GM13976 (cell line): ENCODE measurements around the gene FCAMR.
A peak's percentile ranks its signal among the peaks of the same experiment; 100 is the strongest.

Experiments used
- DNase-seq: peaks from one replicate; pipeline ENCODE4 v3.0.0; 2012; ENCODE audit warnings: low spot score
- CTCF ChIP-seq: IDR thresholded peaks from 2 replicates; pipeline ENCODE4 v1.5.1; 2012; ENCODE audit warnings: borderline replicate concordance, mild to moderate bottlenecking; ENCODE audit not compliant: insufficient read depth; ENCODE audit errors: extremely low read depth, missing control alignments, control extremely low read depth
- in situ Hi-C: fragments of 300-500 bp; cut with MboI; formaldehyde crosslinking; loops from one replicate; pipeline ENCODE4 v1.12.0; 2022; ENCODE audit warnings: low sequenced_read_pairs, mixed read lengths, inconsistent platforms; ENCODE audit not compliant: unreplicated experiment

FCAMR gene

DNA sequence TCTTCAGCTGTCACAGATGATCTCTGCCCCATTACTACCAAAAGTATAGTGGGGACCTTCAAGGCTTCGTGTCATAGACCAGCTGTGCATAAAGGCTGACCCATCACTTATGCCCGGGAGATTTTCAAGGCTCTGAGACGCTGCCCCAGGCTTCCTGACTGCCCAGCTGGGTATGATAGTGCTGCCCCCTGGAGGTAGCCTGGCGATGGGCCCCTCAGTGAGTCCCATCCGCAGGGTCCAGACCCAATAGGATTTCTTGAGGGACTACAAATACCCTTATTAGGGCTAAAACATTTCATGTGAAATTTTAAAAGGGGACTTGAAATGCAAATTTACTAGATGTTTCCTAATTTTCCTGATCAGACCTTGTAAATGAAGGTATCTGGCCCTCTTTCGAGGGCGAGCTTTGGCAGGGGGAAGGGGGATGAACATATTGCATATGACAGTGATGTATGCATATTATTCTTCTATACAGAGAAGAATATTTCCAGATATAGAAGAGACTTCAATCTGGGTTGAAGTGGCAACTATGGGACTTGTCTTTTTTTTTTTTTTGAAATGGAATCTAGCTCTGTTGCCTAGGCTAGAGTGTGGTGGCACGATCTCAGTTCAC is 36.8 kb downstream of the FCAMR start:
- DNase-seq, result peak; percentile 80
- TF ChIP-seq CTCF, result peak; percentile 81
- in situ Hi-C loops, result no loop called here

DNA sequence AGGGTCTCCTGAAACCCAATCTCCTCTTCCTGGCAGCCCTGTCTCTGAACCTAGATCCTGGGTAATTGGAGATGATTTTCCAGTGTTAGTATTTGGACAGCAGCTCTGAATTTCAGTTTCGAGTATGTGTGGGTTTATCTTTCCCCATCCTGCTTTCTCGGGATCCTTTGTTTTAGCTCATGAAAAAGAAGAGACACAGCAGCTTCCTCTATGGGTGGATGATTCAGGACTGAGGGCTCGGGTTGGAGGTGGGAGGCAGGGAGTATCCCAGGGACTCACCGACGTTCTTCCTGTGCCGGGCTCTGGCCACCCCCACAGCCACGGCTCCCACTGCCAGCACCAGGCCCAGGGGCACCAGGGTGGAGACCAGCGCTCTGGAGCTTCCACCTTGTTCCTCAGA is 38.1 kb downstream of the FCAMR start:
- in situ Hi-C loops, result no loop called here
- DNase-seq, result no peak
- TF ChIP-seq CTCF, result no peak

DNA sequence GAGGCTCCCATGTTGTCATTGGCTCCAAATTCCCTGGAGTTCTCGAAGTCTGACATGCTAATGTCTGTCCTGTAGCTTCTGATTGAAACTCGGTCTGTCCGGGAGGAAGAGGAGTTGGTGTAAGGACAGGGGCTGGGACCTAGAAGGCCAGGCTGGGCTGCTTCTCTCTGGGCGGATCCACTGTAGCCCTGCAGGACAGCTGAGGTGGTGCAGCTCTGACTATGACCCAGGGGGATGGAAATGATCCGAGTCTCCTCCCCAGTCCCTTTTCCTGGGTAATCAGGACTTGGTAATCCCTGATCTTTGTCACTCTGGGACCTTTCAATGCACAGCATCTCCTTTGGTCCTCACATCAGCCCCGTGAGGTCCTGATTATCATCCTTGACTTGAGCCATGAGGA is 38.6 kb downstream of the FCAMR start:
- peak; percentile 62 for DNase-seq
- in situ Hi-C loops, result no loop called here
- no peak for TF ChIP-seq CTCF

GRCh38 chr1:206930210-206930798 is 40.0 kb downstream of the FCAMR start:
- no peak for TF ChIP-seq CTCF
- in situ Hi-C loops, result no loop called here
- peak; percentile 84 for DNase-seq

DNA sequence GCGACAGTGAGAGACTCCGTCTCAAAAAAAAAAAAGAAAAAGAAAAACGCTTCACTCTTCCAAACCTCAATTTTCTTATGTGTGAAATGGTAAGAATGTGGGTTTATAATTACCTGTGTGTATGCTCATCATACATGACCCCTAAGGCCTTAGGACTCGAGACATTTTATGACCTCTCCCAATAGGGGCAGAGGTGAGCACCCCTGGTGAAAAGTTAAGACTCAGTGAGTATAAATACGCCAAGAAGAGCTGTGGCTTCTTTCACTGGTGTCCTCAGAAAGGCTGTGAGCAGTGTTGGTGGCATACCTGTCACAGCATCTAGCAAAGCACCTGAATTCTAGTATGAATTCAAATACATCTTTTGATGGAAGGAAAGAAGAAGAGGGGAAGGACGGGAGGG is 40.7 kb downstream of the FCAMR start:
- no peak for TF ChIP-seq CTCF
- DNase-seq, result no peak
- in situ Hi-C loops, result no loop called here

GRCh38 chr1:206926286-206926685 is 44.0 kb downstream of the FCAMR start:
- in situ Hi-C loops, result no loop called here
- TF ChIP-seq CTCF, result no peak
- DNase-seq, result no peak
